Muscle layer of duodenum (tissue), 2 donors: ENCODE data around the gene STEAP1B.

Source experiments
- H3K27ac ChIP-seq: one replicate; pipeline ENCODE4 v1.7.0; 2013; ENCODE audit warnings: mild to moderate bottlenecking, low read length
- H3K27me3 ChIP-seq: one replicate; pipeline ENCODE4 v1.7.0; 2013; ENCODE audit warnings: low read depth, mild to moderate bottlenecking, control low read depth, low read length
- H3K36me3 ChIP-seq, 2 donors: one replicate each; pipeline ENCODE4 v1.7.0; 2013; ENCODE audit warnings: low read length in 2 of 2, control low read depth in 1 of 2, mild to moderate bottlenecking in 1 of 2; ENCODE audit not compliant: insufficient read depth in 2 of 2, control insufficient read depth in 1 of 2
- H3K4me1 ChIP-seq, 2 donors: one replicate each; pipeline ENCODE4 v1.7.0; 2013; ENCODE audit warnings: low read length in 2 of 2, mild to moderate bottlenecking in 2 of 2, control low read depth in 1 of 2, moderate library complexity in 1 of 2; ENCODE audit not compliant: insufficient read depth in 2 of 2, control insufficient read depth in 1 of 2
- H3K4me3 ChIP-seq, 2 donors: one replicate each; pipeline ENCODE4 v1.7.0; 2013; ENCODE audit warnings: low read length in 2 of 2, low read depth in 1 of 2, mild to moderate bottlenecking in 1 of 2
- H3K9me3 ChIP-seq, 2 donors: one replicate each; pipeline ENCODE4 v1.7.0; 2013; ENCODE audit warnings: low read length in 2 of 2, control low read depth in 1 of 2, mild to moderate bottlenecking in 1 of 2; ENCODE audit not compliant: control insufficient read depth in 1 of 2
- donor health status: healthy.

The STEAP1B gene

GRCh38 chr7:22375359-22376048 lies 124.5 kb downstream of the STEAP1B start:
- Histone ChIP-seq H3K36me3 (no peaks in the 10 kb centered on the region), H3K4me3 (no peak overlapping the region), H3K27me3 (no peaks in the 10 kb centered on the region), H3K9me3 (no peaks in the 10 kb centered on the region), H3K4me1 (no peaks in the 10 kb centered on the region), H3K27ac (no peak overlapping the region)

- no peaks in the 10 kb centered on the region for H3K9me3 ChIP-seq
- no peaks in the 10 kb centered on the region for H3K4me1 ChIP-seq
- H3K36me3 ChIP-seq = no peaks in the 10 kb centered on the region
- H3K27me3 ChIP-seq = no peaks in the 10 kb centered on the region
- H3K27ac ChIP-seq = no peak overlapping the region
- no peak overlapping the region for H3K4me3 ChIP-seq
Observed at GRCh38 chr7:22373911-22374310, 126.1 kb downstream of the STEAP1B start.

- Histone ChIP-seq H3K36me3 (no peaks in the 10 kb centered on the region), H3K4me3 (no peak overlapping the region), H3K27ac (no peak overlapping the region), H3K27me3 (no peaks in the 10 kb centered on the region), H3K9me3 (no peaks in the 10 kb centered on the region), H3K4me1 (no peaks in the 10 kb centered on the region)
Observed at GRCh38 chr7:22373388-22373787, 126.6 kb downstream of the STEAP1B start.

- Histone ChIP-seq H3K4me3 (no peak overlapping the region), H3K36me3 (no peaks in the 10 kb centered on the region), H3K9me3 (no peaks in the 10 kb centered on the region), H3K27me3 (no peaks in the 10 kb centered on the region), H3K4me1 (no peaks in the 10 kb centered on the region), H3K27ac (no peak overlapping the region)
Observed at GRCh38 chr7:22372863-22373262, 127.1 kb downstream of the STEAP1B start.

- H3K4me3 ChIP-seq = no peak overlapping the region
- no peaks in the 10 kb centered on the region for H3K4me1 ChIP-seq
- H3K27me3 ChIP-seq = no peaks in the 10 kb centered on the region
- H3K9me3 ChIP-seq = no peaks in the 10 kb centered on the region
- H3K27ac ChIP-seq = no peak overlapping the region
- no peaks in the 10 kb centered on the region for H3K36me3 ChIP-seq
Observed at GRCh38 chr7:22371878-22372277, 128.1 kb downstream of the STEAP1B start.
